ENCODE data around the gene SGIP1.

DNA sequence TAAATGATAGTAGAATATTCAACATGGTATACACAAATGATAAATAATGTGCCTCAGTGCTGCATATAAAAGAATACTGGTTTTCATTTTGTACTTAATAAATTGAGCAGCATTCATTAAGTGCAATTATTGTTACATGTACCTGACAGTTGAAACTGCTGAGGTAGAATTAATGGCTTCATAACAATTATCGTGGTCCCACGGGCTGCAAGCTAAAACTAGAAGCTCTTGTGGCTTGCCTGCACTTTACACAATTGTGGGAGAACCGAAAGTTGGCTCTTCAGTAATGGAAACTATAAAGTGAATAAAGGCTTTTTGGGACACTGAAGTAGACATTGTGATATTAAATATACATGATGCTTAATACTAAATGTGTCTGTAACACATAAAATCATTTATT, 243.9 kb downstream of the SGIP1 start:
- no peak for TF ChIP-seq REST (IDR thresholded peaks at IDR 0.05; ENCODE audit: low read depth)
- TF ChIP-seq CEBPB (IDR thresholded peaks at IDR 0.05): no peak
- no peak for TF ChIP-seq MAX (IDR thresholded peaks at IDR 0.05)
